ENCODE data around the gene PRICKLE3. TPM values are rescaled to one million over a fixed set of nuclear protein-coding genes. Genes with fewer than 3 reads are reported as not detected.

The PRICKLE3 gene
- total and polyA plus RNA-seq, 2 of the 4 experiments (the other 2 are of a cell fraction): 3.4 to 6.4 TPM

GRCh38 chrX:49227726-49228125, 41.6 kb upstream of the PRICKLE3 start:
- H3K14ac ChIP-seq (replicated peaks; ENCODE audit: low read depth, low read length): no peak overlapping the region
- dilution Hi-C loops (cut with HindIII; ENCODE audit: low sequenced_read_pairs, unreplicated experiment): no loop called here
- no peaks in the 10 kb centered on the region for H3K79me1 ChIP-seq (ENCODE audit: low read depth in 1 of 2, low read length in 2 of 2)
- H4K5ac ChIP-seq (ENCODE audit: low read depth, low read length): no peak overlapping the region
- no peaks in the 10 kb centered on the region for H3K9me1 ChIP-seq (ENCODE audit: insufficient read depth, low read length)
- no peaks in the 10 kb centered on the region for H4K20me1 ChIP-seq (ENCODE audit: insufficient read depth, low read length)
- H3K9me3 ChIP-seq (ENCODE audit: control insufficient read depth, insufficient read depth, low read length): peaks cover 3% of the 10 kb centered on the region; the same call in 1 of the 2 replicates
- H4K91ac ChIP-seq (ENCODE audit: insufficient read depth, low read depth, low read length): no peak overlapping the region
- H2BK120ac ChIP-seq (ENCODE audit: low read depth, low read length): no peak overlapping the region
- H2BK5ac ChIP-seq (ENCODE audit: low read depth, low read length, poor library complexity, severe bottlenecking): no peak overlapping the region
- WGBS, 2 experiments (ENCODE audit: extremely low coverage in 2 of 2, insufficient read length in 1 of 2): 40% methylated on average over 1 of the region's 2 CpGs; no CpG with 5 or more reads in 1 of the 2 experiments
- no peaks in the 10 kb centered on the region for H3K4me1 ChIP-seq (ENCODE audit: control insufficient read depth, insufficient read depth, low read length)
- intact Hi-C loops (cut with micrococcal nuclease): no loop called here
- H2AK9ac ChIP-seq (replicated peaks; ENCODE audit: low read depth, low read length, poor library complexity): no peak overlapping the region
- no peak for TF ChIP-seq CHD1 (IDR thresholded peaks at IDR 0.05; ENCODE audit: low read depth, low read length)
- TF ChIP-seq CTCF (conservative IDR thresholded peaks at IDR 0.05; ENCODE audit: low read depth, low read length): no peak
- TF ChIP-seq SMC3 (IDR thresholded peaks at IDR 0.05; ENCODE audit: low read depth, low read length): no peak
- H2BK15ac ChIP-seq (ENCODE audit: low read depth, low read length): no peak overlapping the region
- CTCF ChIA-PET: interaction anchor here (0.7 kb wide), 1 partner anchor 43 kb away, joined by 3 read pairs; no protein-coding TSS in a partner anchor
- no TSS peak for BruUV-seq (replicated peaks)
- H2AFZ ChIP-seq (replicated peaks; ENCODE audit: low read length, poor library complexity): no peak overlapping the region
- H2AK5ac ChIP-seq (ENCODE audit: low read depth, low read length): no peak overlapping the region
- in situ Hi-C loops (cut with MboI; ENCODE audit: low sequenced_read_pairs): no loop called here
- no peak overlapping the region for H2BK20ac ChIP-seq (ENCODE audit: low read depth, low read length)
- POLR2A ChIA-PET (ENCODE audit: unreplicated experiment): no interaction called here
- no peak overlapping the region for H3K4me3 ChIP-seq (ENCODE audit: insufficient read depth, low read depth, low read length)
- no peak overlapping the region for H4K8ac ChIP-seq (ENCODE audit: low read depth in 2 of 2, low read length in 2 of 2)
- ATAC-seq (ENCODE audit: low read depth) (no peak), DNase-seq (no peak)
- H3K4ac ChIP-seq (ENCODE audit: low read depth, low read length): no peak overlapping the region
- no peak overlapping the region for H3K4me2 ChIP-seq (ENCODE audit: low read depth, low read length)
- H3K56ac ChIP-seq (ENCODE audit: extremely low read depth, insufficient read depth, low read length): no peak overlapping the region
- no peaks in the 10 kb centered on the region; the same call in 1 of the 2 replicates for H3K27me3 ChIP-seq (ENCODE audit: control insufficient read depth, insufficient read depth, low read length)
- no peak overlapping the region for H3K9ac ChIP-seq (ENCODE audit: low read depth, low read length)
- no peak overlapping the region for H3K18ac ChIP-seq (ENCODE audit: low read depth, low read length)
- no peak overlapping the region for H3K23ac ChIP-seq (ENCODE audit: low read depth, low read length)
- no peak overlapping the region for H3K27ac ChIP-seq (ENCODE audit: insufficient read depth, low read length)
- no peaks in the 10 kb centered on the region for H3K36me3 ChIP-seq (ENCODE audit: control insufficient read depth, insufficient read depth, low read length)
